Measurements from ENCODE around the gene LAMTOR4. TPM values are rescaled to one million over a fixed set of nuclear protein-coding genes. Genes with fewer than 3 reads are reported as not detected.

LAMTOR4 gene
- total and polyA plus RNA-seq, 2 of the 13 experiments (the other 11 are each of a cell fraction or from before 2014, with no cell fraction given): 115 to 118 TPM

GRCh38 chr7:100126931-100127865 lies 21.5 kb upstream of the LAMTOR4 start, which contains the start of gene MBLAC1 (continued):
- TF ChIP-seq REST (IDR thresholded peaks at IDR 0.05; ENCODE audit: borderline replicate concordance in 1 of 2, low read depth in 1 of 2, low read length in 2 of 2): peak in 1 of 2 experiments; percentile 22; a peak in 1 of 4 replicates
- peak; percentile 88 for TF ChIP-seq KLF12 (CRISPR knock-in tag; IDR thresholded peaks at IDR 0.05; ENCODE audit: borderline replicate concordance)
- no peak; the same call in 1 of the 2 replicates for TF ChIP-seq SNAPC2 (CRISPR knock-in tag; IDR thresholded peaks at IDR 0.05)
- peak; percentile 57 for TF ChIP-seq ZNF740 (CRISPR knock-in tag; IDR thresholded peaks at IDR 0.05)
- no peak for TF ChIP-seq MAFK (conservative IDR thresholded peaks at IDR 0.05 in 1 of 2, IDR thresholded peaks at IDR 0.05 in 1 of 2; ENCODE audit: low read length in 2 of 2)
- TF ChIP-seq MAFG (CRISPR knock-in tag; IDR thresholded peaks at IDR 0.05): no peak
- TF ChIP-seq ZNF83 (CRISPR knock-in tag; IDR thresholded peaks at IDR 0.05; ENCODE audit: borderline replicate concordance): 0 out of 2 replicates have a peak, but pooled peaks have one; percentile 6
- peak; percentile 73 for TF ChIP-seq ZFX (CRISPR knock-in tag; IDR thresholded peaks at IDR 0.05; ENCODE audit: low read depth)
- TF ChIP-seq SRSF9 (IDR thresholded peaks at IDR 0.05; ENCODE audit: borderline replicate concordance, insufficient read depth, low read depth, low read length, poor library complexity, severe bottlenecking): no peak
- TF ChIP-seq MATR3 (CRISPR knock-in tag; IDR thresholded peaks at IDR 0.05): no peak
- TF ChIP-seq ZNF790 (CRISPR knock-in tag; IDR thresholded peaks at IDR 0.05; ENCODE audit: borderline replicate concordance): 0 out of 2 replicates have a peak, but pooled peaks have one; percentile 51
- TF ChIP-seq REXO4 (CRISPR knock-in tag; IDR thresholded peaks at IDR 0.05; ENCODE audit: borderline replicate concordance): no peak
- TF ChIP-seq ZBTB10 (CRISPR knock-in tag; IDR thresholded peaks at IDR 0.05; ENCODE audit: borderline replicate concordance): 0 out of 2 replicates have a peak, but pooled peaks have one; percentile 49
- no peak for TF ChIP-seq PRMT3 (CRISPR knock-in tag; IDR thresholded peaks at IDR 0.05; ENCODE audit: borderline replicate concordance, low read depth)
- no peak for TF ChIP-seq ZBTB34 (CRISPR knock-in tag; IDR thresholded peaks at IDR 0.05)
- TF ChIP-seq SPEN (CRISPR knock-in tag; IDR thresholded peaks at IDR 0.05; ENCODE audit: low read depth): peak; percentile 57; the same call in 1 of the 2 replicates
- no peak; the same call in 1 of the 2 replicates for TF ChIP-seq ZC3H13 (CRISPR knock-in tag; IDR thresholded peaks at IDR 0.05)
- no peak for TF ChIP-seq HNF4A (CRISPR knock-in tag; IDR thresholded peaks at IDR 0.05)
- peak; percentile 31; the same call in 1 of the 2 replicates for TF ChIP-seq ATF1 (CRISPR knock-in tag; IDR thresholded peaks at IDR 0.05)
